Calu3 (cell line): ENCODE data around the gene SLC41A3. TPM values are rescaled to one million over a fixed set of nuclear protein-coding genes. Genes with fewer than 3 reads are reported as not detected.

Experiments
- BruUV-seq: library from RNA; stranded (reverse); fragments of 400-500 nt; replicated peaks from 2 replicates; lab custom pipeline; 2021; lab: Mats Ljungman, UMichigan
- CTCF ChIA-PET: fragments of 300-600 bp; sonication (Branson Sonifier 250); formaldehyde crosslinking; loops from one replicate; lab custom pipeline; 2022; ENCODE audit warnings: antibody characterized with exemption; lab: Charles Lee
- DNase-seq: peaks from one replicate; pipeline ENCODE4 v3.0.0; 2022
- H3K27ac Mint-ChIP-seq: one replicate; pipeline ENCODE4 v1.8.0; 2022; ENCODE audit warnings: mixed read lengths; ENCODE audit not compliant: unreplicated experiment
- H3K27me3 Mint-ChIP-seq: one replicate; pipeline ENCODE4 v1.8.0; 2022; ENCODE audit warnings: mixed read lengths; ENCODE audit not compliant: unreplicated experiment
- H3K36me3 Mint-ChIP-seq: one replicate; pipeline ENCODE4 v1.8.0; 2022; ENCODE audit warnings: mild to moderate bottlenecking, moderate library complexity, mixed read lengths; ENCODE audit not compliant: insufficient read depth, unreplicated experiment
- H3K4me1 Mint-ChIP-seq: one replicate; pipeline ENCODE4 v1.8.0; 2022; ENCODE audit warnings: mild to moderate bottlenecking, low read depth, mixed read lengths; ENCODE audit not compliant: unreplicated experiment
- H3K4me3 Mint-ChIP-seq: one replicate; pipeline ENCODE4 v1.8.0; 2022; ENCODE audit warnings: mild to moderate bottlenecking, low read depth, moderate library complexity, mixed read lengths; ENCODE audit not compliant: unreplicated experiment
- H3K9me3 Mint-ChIP-seq: one replicate; pipeline ENCODE4 v1.8.0; 2022; ENCODE audit warnings: low read depth, mixed read lengths; ENCODE audit not compliant: unreplicated experiment
- intact Hi-C: fragments of 100-400 bp; cut with micrococcal nuclease; formaldehyde crosslinking; loops from one replicate; pipeline ENCODE4 v1.10.0; 2022; ENCODE audit not compliant: unreplicated experiment
- total RNA-seq: library from RNA; stranded (reverse); gene quantifications from 2 replicates; pipeline ENCODE4 v1.2.3, GENCODE V29; 2022
- TF ChIP-seq, protein P1 (sequence below): fragments of 200-600 bp; IDR thresholded peaks from one replicate; pipeline ENCODE4 v1.8.0; 2022; ENCODE audit warnings: antibody characterized with exemption; ENCODE audit not compliant: unreplicated experiment

Gene SLC41A3
- total RNA-seq, 1 experiment from 2014 or later: 101 TPM

- intact Hi-C loops: no loop called here
- Mint-ChIP-seq H3K27ac (no peak overlapping the region), H3K27me3 (no peaks in the 10 kb centered on the region), H3K36me3 (no peaks in the 10 kb centered on the region), H3K4me3 (no peak overlapping the region), H3K9me3 (no peaks in the 10 kb centered on the region), H3K4me1 (peaks cover 21% of the 10 kb centered on the region)
- TF ChIP-seq, protein P1, sequence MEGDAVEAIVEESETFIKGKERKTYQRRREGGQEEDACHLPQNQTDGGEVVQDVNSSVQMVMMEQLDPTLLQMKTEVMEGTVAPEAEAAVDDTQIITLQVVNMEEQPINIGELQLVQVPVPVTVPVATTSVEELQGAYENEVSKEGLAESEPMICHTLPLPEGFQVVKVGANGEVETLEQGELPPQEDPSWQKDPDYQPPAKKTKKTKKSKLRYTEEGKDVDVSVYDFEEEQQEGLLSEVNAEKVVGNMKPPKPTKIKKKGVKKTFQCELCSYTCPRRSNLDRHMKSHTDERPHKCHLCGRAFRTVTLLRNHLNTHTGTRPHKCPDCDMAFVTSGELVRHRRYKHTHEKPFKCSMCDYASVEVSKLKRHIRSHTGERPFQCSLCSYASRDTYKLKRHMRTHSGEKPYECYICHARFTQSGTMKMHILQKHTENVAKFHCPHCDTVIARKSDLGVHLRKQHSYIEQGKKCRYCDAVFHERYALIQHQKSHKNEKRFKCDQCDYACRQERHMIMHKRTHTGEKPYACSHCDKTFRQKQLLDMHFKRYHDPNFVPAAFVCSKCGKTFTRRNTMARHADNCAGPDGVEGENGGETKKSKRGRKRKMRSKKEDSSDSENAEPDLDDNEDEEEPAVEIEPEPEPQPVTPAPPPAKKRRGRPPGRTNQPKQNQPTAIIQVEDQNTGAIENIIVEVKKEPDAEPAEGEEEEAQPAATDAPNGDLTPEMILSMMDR: no peak
- CTCF ChIA-PET: interaction anchor here (1.0 kb wide), 1 partner anchor 10 kb away, joined by 3 read pairs; no protein-coding TSS in a partner anchor
- DNase-seq: no peak
- BruUV-seq: no TSS peak
These were observed 29.1 kb downstream of the SLC41A3 start for GRCh38 chr3:126054870-126055269.

- no peaks in the 10 kb centered on the region for H3K36me3 Mint-ChIP-seq
- H3K4me3 Mint-ChIP-seq: no peak overlapping the region
- DNase-seq: no peak
- intact Hi-C loops: no loop called here
- H3K27me3 Mint-ChIP-seq: no peaks in the 10 kb centered on the region
- TF ChIP-seq, protein P1: no peak
- H3K27ac Mint-ChIP-seq: no peak overlapping the region
- no TSS peak for BruUV-seq
- H3K4me1 Mint-ChIP-seq: peaks cover 21% of the 10 kb centered on the region
- H3K9me3 Mint-ChIP-seq: no peaks in the 10 kb centered on the region
- CTCF ChIA-PET: interaction anchor here (1.0 kb wide), 1 partner anchor 11 kb away, joined by 3 read pairs; no protein-coding TSS in a partner anchor
These were observed 29.9 kb downstream of the SLC41A3 start for GRCh38 chr3:126053949-126054569.

- Mint-ChIP-seq H3K4me1 (peaks cover 21% of the 10 kb centered on the region), H3K27me3 (no peaks in the 10 kb centered on the region), H3K4me3 (no peak overlapping the region), H3K27ac (no peak overlapping the region), H3K9me3 (no peaks in the 10 kb centered on the region), H3K36me3 (no peaks in the 10 kb centered on the region)
- DNase-seq: no peak
- TF ChIP-seq, protein P1: no peak
- intact Hi-C loops: no loop called here
- CTCF ChIA-PET: no interaction called here
- BruUV-seq: no TSS peak
These were observed 30.4 kb downstream of the SLC41A3 start for GRCh38 chr3:126053513-126053912.

DNA sequence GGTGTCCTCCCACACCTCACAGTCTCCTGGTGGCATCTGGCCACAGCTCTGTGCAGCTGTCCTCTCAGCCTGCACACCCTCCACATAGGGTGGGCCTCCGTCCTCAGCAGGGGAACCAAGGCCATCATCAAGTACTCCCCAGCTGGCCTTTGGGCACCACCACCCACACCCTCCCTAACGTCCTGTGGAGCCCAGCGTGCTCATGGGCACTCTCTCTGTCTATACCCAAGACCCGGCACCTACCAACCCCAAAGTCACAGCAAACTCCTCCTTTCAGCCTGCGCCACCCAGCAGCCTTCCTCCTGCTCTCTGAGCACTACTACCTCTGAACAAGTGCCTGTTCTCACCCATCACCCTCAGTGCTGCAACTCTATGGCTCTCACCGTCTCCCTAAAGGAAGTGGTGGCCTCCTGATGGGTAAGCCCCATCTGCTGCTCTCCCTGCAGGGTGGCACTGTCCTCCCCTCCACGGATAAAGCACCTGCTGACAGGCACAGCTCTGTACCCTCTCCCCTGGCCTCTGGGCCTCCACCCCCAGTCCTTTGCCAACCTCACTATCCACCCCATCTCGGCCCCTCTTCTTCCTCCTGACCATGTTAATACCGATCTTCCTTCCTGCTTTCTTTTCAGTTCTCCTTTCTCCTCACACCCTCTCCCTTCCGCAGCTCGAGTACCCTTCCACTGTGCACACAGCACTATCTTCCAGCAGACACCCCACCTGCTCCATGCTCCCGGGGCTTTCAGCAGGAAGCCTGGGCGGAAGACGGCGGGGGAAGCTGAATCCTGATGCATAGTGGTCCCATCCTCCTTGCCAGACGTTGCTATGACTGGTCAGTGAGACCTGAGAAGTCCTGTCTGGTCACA, 31.5 kb downstream of the SLC41A3 start:
- H3K27ac Mint-ChIP-seq: no peak overlapping the region
- peaks cover 16% of the 10 kb centered on the region for H3K4me1 Mint-ChIP-seq
- no TSS peak for BruUV-seq
- H3K9me3 Mint-ChIP-seq: no peaks in the 10 kb centered on the region
- no peaks in the 10 kb centered on the region for H3K36me3 Mint-ChIP-seq
- TF ChIP-seq, protein P1: no peak
- no peaks in the 10 kb centered on the region for H3K27me3 Mint-ChIP-seq
- intact Hi-C loops: no loop called here
- no peak overlapping the region for H3K4me3 Mint-ChIP-seq
- no peak for DNase-seq
- CTCF ChIA-PET: no interaction called here
